ENCODE results near the gene MCF2L. TPM values are rescaled to one million over a fixed set of nuclear protein-coding genes. Genes with fewer than 3 reads are reported as not detected.
"Not testable (repeated sequence)": the region's sequence is repeated elsewhere in the genome, so short reads cannot be mapped to it uniquely, and the experiment has no call there.

MCF2L gene
- total and polyA plus RNA-seq, 5 donors = 18.0 to 47.5 (median 33.2) TPM

GRCh38 chr13:113106711-113107351, 137.8 kb downstream of the MCF2L start:
- no peaks in the 10 kb centered on the region for H3K27me3 ChIP-seq (ENCODE audit: control insufficient read depth, insufficient read depth)
- DNase-seq (peak in 1 of 3 donors; percentile 46), ATAC-seq (no peak)
- no peaks in the 10 kb centered on the region for H3K9me3 ChIP-seq (ENCODE audit: control insufficient read depth, low read length)
- no peak overlapping the region for H3K4me3 ChIP-seq (ENCODE audit: low read length)
- H3K27ac ChIP-seq (ENCODE audit: low read length) = no peak overlapping the region
- no peaks in the 10 kb centered on the region for H3K4me1 ChIP-seq (ENCODE audit: control insufficient read depth, insufficient read depth, low read length)
- 77% methylated on average over 25 of the region's 25 CpGs for WGBS
- intact Hi-C loops (cut with DNase I) = no loop called here

- intact Hi-C loops (cut with DNase I); ATAC-seq; H3K27me3 ChIP-seq (ENCODE audit: control insufficient read depth, insufficient read depth); H3K4me1 ChIP-seq (ENCODE audit: control insufficient read depth, insufficient read depth, low read length); H3K4me3 ChIP-seq (ENCODE audit: low read length); H3K9me3 ChIP-seq (ENCODE audit: control insufficient read depth, low read length); H3K27ac ChIP-seq (ENCODE audit: low read length): not testable (repeated sequence)
- DNase-seq = peak in 2 of 3 donors; percentile 3 to 37
- 98% methylated on average over 27 of the region's 27 CpGs for WGBS
Measured at GRCh38 chr13:113108521-113108920, 139.5 kb downstream of the MCF2L start.

- DNase-seq = peak in 2 of 3 donors; percentile 16 to 66
- Histone ChIP-seq H3K27me3 (ENCODE audit: control insufficient read depth, insufficient read depth) (no peaks in the 10 kb centered on the region), H3K9me3 (ENCODE audit: control insufficient read depth, low read length) (no peaks in the 10 kb centered on the region), H3K4me3 (ENCODE audit: low read length) (no peak overlapping the region), H3K4me1 (ENCODE audit: control insufficient read depth, insufficient read depth, low read length) (no peaks in the 10 kb centered on the region), H3K27ac (ENCODE audit: low read length) (no peak overlapping the region)
- WGBS = 26% methylated on average over 73 of the region's 73 CpGs
- peak; percentile 14 to 41 for ATAC-seq
- intact Hi-C loops (cut with DNase I) = no loop called here
Measured at GRCh38 chr13:113109151-113110047, 140.4 kb downstream of the MCF2L start.

GRCh38 chr13:113110048-113110851, 141.2 kb downstream of the MCF2L start:
- WGBS = 1% methylated on average over 99 of the region's 99 CpGs
- Histone ChIP-seq H3K9me3 (ENCODE audit: control insufficient read depth, low read length) (no peaks in the 10 kb centered on the region), H3K27me3 (ENCODE audit: control insufficient read depth, insufficient read depth) (no peaks in the 10 kb centered on the region), H3K4me3 (ENCODE audit: low read length) (peak overlapping the region; percentile 30), H3K4me1 (ENCODE audit: control insufficient read depth, insufficient read depth, low read length) (no peaks in the 10 kb centered on the region), H3K27ac (ENCODE audit: low read length) (no peak overlapping the region)
- ATAC-seq (peak; percentile 52 to 54), DNase-seq (peak; percentile 30 to 68 (median 64))
- intact Hi-C loops (cut with DNase I) = no loop called here

- Histone ChIP-seq H3K4me1 (ENCODE audit: control insufficient read depth, insufficient read depth, low read length) (no peaks in the 10 kb centered on the region), H3K27ac (ENCODE audit: low read length) (no peak overlapping the region), H3K4me3 (ENCODE audit: low read length) (peak overlapping the region; percentile 30), H3K27me3 (ENCODE audit: control insufficient read depth, insufficient read depth) (no peaks in the 10 kb centered on the region), H3K9me3 (ENCODE audit: control insufficient read depth, low read length) (no peaks in the 10 kb centered on the region)
- intact Hi-C loops (cut with DNase I) = no loop called here
- peak in 2 of 3 donors; percentile 10 to 42 for DNase-seq
- WGBS = 18% methylated on average over 49 of the region's 49 CpGs
- ATAC-seq = no peak
Measured at GRCh38 chr13:113110852-113111315, 141.9 kb downstream of the MCF2L start.

- ATAC-seq; H3K4me1 ChIP-seq (ENCODE audit: control insufficient read depth, insufficient read depth, low read length); H3K27me3 ChIP-seq (ENCODE audit: control insufficient read depth, insufficient read depth); H3K9me3 ChIP-seq (ENCODE audit: control insufficient read depth, low read length); H3K27ac ChIP-seq (ENCODE audit: low read length); intact Hi-C loops (cut with DNase I); H3K4me3 ChIP-seq (ENCODE audit: low read length): not testable (repeated sequence)
- DNase-seq = peak in 1 of 3 donors; percentile 2
- WGBS = 89% methylated on average over 5 of the region's 5 CpGs
Measured at GRCh38 chr13:113111821-113112220, 142.8 kb downstream of the MCF2L start.

GRCh38 chr13:113112475-113112874, 143.5 kb downstream of the MCF2L start:
- intact Hi-C loops (cut with DNase I); H3K9me3 ChIP-seq (ENCODE audit: control insufficient read depth, low read length); H3K27ac ChIP-seq (ENCODE audit: low read length); H3K4me1 ChIP-seq (ENCODE audit: control insufficient read depth, insufficient read depth, low read length); H3K27me3 ChIP-seq (ENCODE audit: control insufficient read depth, insufficient read depth); ATAC-seq; DNase-seq; H3K4me3 ChIP-seq (ENCODE audit: low read length): not testable (repeated sequence)
- 92% methylated on average over 1 of the region's 1 CpG for WGBS

GRCh38 chr13:113112893-113113845, 144.2 kb downstream of the MCF2L start:
- Histone ChIP-seq H3K4me1 (ENCODE audit: control insufficient read depth, insufficient read depth, low read length) (no peaks in the 10 kb centered on the region), H3K9me3 (ENCODE audit: control insufficient read depth, low read length) (no peaks in the 10 kb centered on the region), H3K27me3 (ENCODE audit: control insufficient read depth, insufficient read depth) (no peaks in the 10 kb centered on the region), H3K4me3 (ENCODE audit: low read length) (no peak overlapping the region), H3K27ac (ENCODE audit: low read length) (no peak overlapping the region)
- intact Hi-C loops (cut with DNase I) = no loop called here
- WGBS = 75% methylated on average over 9 of the region's 9 CpGs
- ATAC-seq (no peak), DNase-seq (no peak)

- Histone ChIP-seq H3K27ac (ENCODE audit: low read length) (no peak overlapping the region), H3K27me3 (ENCODE audit: control insufficient read depth, insufficient read depth) (no peaks in the 10 kb centered on the region), H3K4me1 (ENCODE audit: control insufficient read depth, insufficient read depth, low read length) (no peaks in the 10 kb centered on the region), H3K4me3 (ENCODE audit: low read length) (no peak overlapping the region), H3K9me3 (ENCODE audit: control insufficient read depth, low read length) (no peaks in the 10 kb centered on the region)
- intact Hi-C loops (cut with DNase I) = no loop called here
- no peak for ATAC-seq
- peak in 1 of 3 donors; percentile 37 for DNase-seq
- WGBS = 94% methylated on average over 8 of the region's 8 CpGs
Measured at GRCh38 chr13:113113846-113114271, 144.8 kb downstream of the MCF2L start.

Data from right cardiac atrium (tissue), 5 donors.